Activated CD4-positive, alpha-beta memory T cell treated with anti-CD3 and anti-CD28 coated beads, Interleukin-2, amount 10 ng/mL, durations not matched to agents 7 days and 5 days (primary cell): ENCODE measurements around the gene MAST4. TPM values are rescaled to one million over a fixed set of nuclear protein-coding genes. Genes with fewer than 3 reads are reported as not detected.
A peak's percentile ranks its signal among the peaks of the same experiment; 100 is the strongest.

Source experiments
- CTCF ChIA-PET: fragments of 350-600 bp; sonication (Branson Sonifier 250); formaldehyde crosslinking; loops from one replicate; lab custom pipeline; 2021; ENCODE audit warnings: antibody characterized with exemption, inconsistent platforms; lab: Charles Lee
- POLR2A ChIA-PET: fragments of 350-600 bp; sonication (Branson Sonifier 250); formaldehyde crosslinking; loops from one replicate; lab custom pipeline; 2021; ENCODE audit warnings: antibody characterized with exemption; lab: Charles Lee
- DNase-seq: peaks from one replicate; pipeline ENCODE4 v3.0.0-alpha.2; 2020
- H3K27ac Mint-ChIP-seq: one replicate; pipeline ENCODE4 v1.8.0; 2021; ENCODE audit warnings: mild to moderate bottlenecking, mixed read lengths
- H3K27me3 Mint-ChIP-seq: one replicate; pipeline ENCODE4 v1.8.0; 2021; ENCODE audit warnings: mixed read lengths
- H3K36me3 Mint-ChIP-seq: one replicate; pipeline ENCODE4 v1.8.0; 2021; ENCODE audit warnings: low read depth, mixed read lengths
- H3K4me1 Mint-ChIP-seq: one replicate; pipeline ENCODE4 v1.8.0; 2021; ENCODE audit warnings: mixed read lengths
- H3K4me3 Mint-ChIP-seq: one replicate; pipeline ENCODE4 v1.8.0; 2021; ENCODE audit warnings: mild to moderate bottlenecking, mixed read lengths
- H3K9me3 Mint-ChIP-seq: one replicate; pipeline ENCODE4 v1.8.0; 2021; ENCODE audit warnings: mixed read lengths
- total RNA-seq, 2 experiments: library from RNA; stranded (reverse); gene quantifications; one replicate each; pipeline ENCODE4 v1.2.3, GENCODE V29; 2021

Gene MAST4
- total RNA-seq, 2 experiments from 2014 or later: 38.0 to 38.3 TPM

- DNase-seq: no peak
- no peak overlapping the region for H3K27ac Mint-ChIP-seq
- H3K36me3 Mint-ChIP-seq: peaks cover 4% of the 10 kb centered on the region
- POLR2A ChIA-PET: no interaction called here
- H3K9me3 Mint-ChIP-seq: no peaks in the 10 kb centered on the region
- CTCF ChIA-PET: no interaction called here
- H3K4me1 Mint-ChIP-seq: peaks cover 5% of the 10 kb centered on the region
- H3K4me3 Mint-ChIP-seq: no peak overlapping the region
- no peaks in the 10 kb centered on the region for H3K27me3 Mint-ChIP-seq
Measured at GRCh38 chr5:67081261-67081660, 485.1 kb downstream of the MAST4 start.

- H3K27me3 Mint-ChIP-seq: no peaks in the 10 kb centered on the region
- CTCF ChIA-PET: no interaction called here
- peaks cover 5% of the 10 kb centered on the region for H3K4me1 Mint-ChIP-seq
- DNase-seq: no peak
- no peak overlapping the region for H3K4me3 Mint-ChIP-seq
- no peaks in the 10 kb centered on the region for H3K9me3 Mint-ChIP-seq
- POLR2A ChIA-PET: no interaction called here
- H3K27ac Mint-ChIP-seq: no peak overlapping the region
- no peaks in the 10 kb centered on the region for H3K36me3 Mint-ChIP-seq
Measured at GRCh38 chr5:67082941-67083340, 486.7 kb downstream of the MAST4 start.

GRCh38 chr5:67085616-67086015, 489.4 kb downstream of the MAST4 start:
- ChIA-PET CTCF (no interaction called here), POLR2A (no interaction called here)
- Mint-ChIP-seq H3K4me3 (no peak overlapping the region), H3K9me3 (no peaks in the 10 kb centered on the region), H3K36me3 (peaks cover 2% of the 10 kb centered on the region), H3K27me3 (no peaks in the 10 kb centered on the region), H3K27ac (no peak overlapping the region), H3K4me1 (peaks cover 5% of the 10 kb centered on the region)
- DNase-seq: no peak

- H3K4me3 Mint-ChIP-seq: no peak overlapping the region
- ChIA-PET CTCF (no interaction called here), POLR2A (no interaction called here)
- no peaks in the 10 kb centered on the region for H3K4me1 Mint-ChIP-seq
- H3K27me3 Mint-ChIP-seq: no peaks in the 10 kb centered on the region
- peaks cover 8% of the 10 kb centered on the region for H3K36me3 Mint-ChIP-seq
- no peaks in the 10 kb centered on the region for H3K9me3 Mint-ChIP-seq
- DNase-seq: no peak
- no peak overlapping the region for H3K27ac Mint-ChIP-seq
Measured at GRCh38 chr5:67089200-67089725, 493.1 kb downstream of the MAST4 start.

GRCh38 chr5:67090040-67090439, 493.8 kb downstream of the MAST4 start:
- DNase-seq: no peak
- Mint-ChIP-seq H3K4me1 (no peaks in the 10 kb centered on the region), H3K27ac (no peak overlapping the region), H3K27me3 (no peaks in the 10 kb centered on the region), H3K36me3 (peaks cover 8% of the 10 kb centered on the region), H3K4me3 (no peak overlapping the region), H3K9me3 (no peaks in the 10 kb centered on the region)
- CTCF ChIA-PET: no interaction called here
- POLR2A ChIA-PET: no interaction called here

- CTCF ChIA-PET: no interaction called here
Measured at GRCh38 chr5:67090593-67090992, 494.4 kb downstream of the MAST4 start.

GRCh38 chr5:67092535-67092934, 496.3 kb downstream of the MAST4 start:
- ChIA-PET CTCF (no interaction called here), POLR2A (no interaction called here)
- Mint-ChIP-seq H3K4me1 (no peaks in the 10 kb centered on the region), H3K27ac (no peak overlapping the region), H3K4me3 (no peak overlapping the region), H3K27me3 (no peaks in the 10 kb centered on the region), H3K9me3 (no peaks in the 10 kb centered on the region), H3K36me3 (peaks cover 15% of the 10 kb centered on the region)
- no peak for DNase-seq

More at GRCh38 chr5:67090593-67090992, 494.4 kb downstream of the MAST4 start:
- H3K4me1 Mint-ChIP-seq: no peaks in the 10 kb centered on the region
- H3K27ac Mint-ChIP-seq: no peak overlapping the region
- H3K4me3 Mint-ChIP-seq: no peak overlapping the region
- no peaks in the 10 kb centered on the region for H3K9me3 Mint-ChIP-seq
- H3K27me3 Mint-ChIP-seq: no peaks in the 10 kb centered on the region
- peaks cover 11% of the 10 kb centered on the region for H3K36me3 Mint-ChIP-seq
- no peak for DNase-seq
- POLR2A ChIA-PET: no interaction called here

GRCh38 chr5:67093279-67093678, 497.1 kb downstream of the MAST4 start:
- DNase-seq: no peak
- Mint-ChIP-seq H3K4me1 (no peaks in the 10 kb centered on the region), H3K4me3 (no peak overlapping the region), H3K27ac (no peak overlapping the region), H3K36me3 (peaks cover 15% of the 10 kb centered on the region), H3K9me3 (no peaks in the 10 kb centered on the region), H3K27me3 (no peaks in the 10 kb centered on the region)
- CTCF ChIA-PET: no interaction called here
- POLR2A ChIA-PET: no interaction called here

GRCh38 chr5:67094476-67095300, 498.5 kb downstream of the MAST4 start:
- Mint-ChIP-seq H3K4me3 (no peak overlapping the region), H3K27me3 (no peaks in the 10 kb centered on the region), H3K9me3 (no peaks in the 10 kb centered on the region), H3K4me1 (peaks cover 2% of the 10 kb centered on the region), H3K27ac (no peak overlapping the region), H3K36me3 (peaks cover 16% of the 10 kb centered on the region)
- ChIA-PET POLR2A (no interaction called here), CTCF (no interaction called here)
- no peak for DNase-seq

- Mint-ChIP-seq H3K27ac (no peak overlapping the region), H3K27me3 (no peaks in the 10 kb centered on the region), H3K4me1 (peaks cover 11% of the 10 kb centered on the region), H3K4me3 (no peak overlapping the region), H3K36me3 (peaks cover 24% of the 10 kb centered on the region), H3K9me3 (no peaks in the 10 kb centered on the region)
- DNase-seq: no peak
- POLR2A ChIA-PET: no interaction called here
- CTCF ChIA-PET: no interaction called here
Measured at GRCh38 chr5:67095346-67096171, 499.4 kb downstream of the MAST4 start.

GRCh38 chr5:67098656-67099055, 502.5 kb downstream of the MAST4 start:
- no peaks in the 10 kb centered on the region for H3K27me3 Mint-ChIP-seq
- H3K4me1 Mint-ChIP-seq: peaks cover 15% of the 10 kb centered on the region
- peaks cover 28% of the 10 kb centered on the region for H3K36me3 Mint-ChIP-seq
- no peak for DNase-seq
- CTCF ChIA-PET: no interaction called here
- no peaks in the 10 kb centered on the region for H3K9me3 Mint-ChIP-seq
- POLR2A ChIA-PET: no interaction called here
- H3K4me3 Mint-ChIP-seq: no peak overlapping the region
- H3K27ac Mint-ChIP-seq: no peak overlapping the region

- CTCF ChIA-PET: no interaction called here
- Mint-ChIP-seq H3K9me3 (no peaks in the 10 kb centered on the region), H3K4me3 (peak overlapping the region; percentile 19), H3K4me1 (peaks cover 15% of the 10 kb centered on the region), H3K27ac (no peak overlapping the region), H3K27me3 (no peaks in the 10 kb centered on the region), H3K36me3 (peaks cover 35% of the 10 kb centered on the region)
- POLR2A ChIA-PET: no interaction called here
- no peak for DNase-seq
Measured at GRCh38 chr5:67100301-67100700, 504.1 kb downstream of the MAST4 start.

GRCh38 chr5:67102708-67103107, 506.5 kb downstream of the MAST4 start:
- CTCF ChIA-PET: interaction anchor here (1.0 to 1.2 kb wide), 2 partner anchors 8 to 137 kb away, joined by 3 to 5 read pairs; no protein-coding TSS in a partner anchor
- DNase-seq: no peak
- Mint-ChIP-seq H3K4me1 (peaks cover 15% of the 10 kb centered on the region), H3K36me3 (peaks cover 36% of the 10 kb centered on the region), H3K9me3 (no peaks in the 10 kb centered on the region), H3K27ac (no peak overlapping the region), H3K27me3 (no peaks in the 10 kb centered on the region), H3K4me3 (no peak overlapping the region)
- POLR2A ChIA-PET: no interaction called here
